SK-N-SH (cell line): ENCODE measurements around the gene FYN.

Experiments used
- EZH2phosphoT487 ChIP-seq: fragments of 200-600 bp; sonication (generic); IDR thresholded peaks from 2 replicates; pipeline ENCODE4 v1.6.1; 2017; ENCODE audit warnings: low read depth, mixed run types, mild to moderate bottlenecking, antibody characterized with exemption, moderate library complexity, borderline replicate concordance
- FOSL2 ChIP-seq: IDR thresholded peaks from 2 replicates; pipeline ENCODE4 v1.4.0; 2012; ENCODE audit warnings: low read depth, mild to moderate bottlenecking, moderate library complexity, borderline replicate concordance
- GATA2 ChIP-seq: sonication (generic); formaldehyde crosslinking; IDR thresholded peaks from 2 replicates; pipeline ENCODE4 v1.5.0; 2020; ENCODE audit warnings: mild to moderate bottlenecking, missing genetic modification reagents
- POLR2AphosphoS5 ChIP-seq: IDR thresholded peaks from 2 replicates; pipeline ENCODE4 v1.6.1; 2012; ENCODE audit warnings: low read depth, low read length
- RXRA ChIP-seq: IDR thresholded peaks from 2 replicates; pipeline ENCODE4 v1.4.0; 2012; ENCODE audit warnings: low read depth, mild to moderate bottlenecking, borderline replicate concordance
- SIN3A ChIP-seq: IDR thresholded peaks from 2 replicates; pipeline ENCODE4 v1.6.1; 2012; ENCODE audit warnings: low read depth, mild to moderate bottlenecking, low read length, moderate library complexity, borderline replicate concordance
- SMC3 ChIP-seq: IDR thresholded peaks from 2 replicates; pipeline ENCODE4 v1.6.1; 2012; ENCODE audit warnings: low read depth, low read length, improper control_type of control experiment
- TAF1 ChIP-seq: IDR thresholded peaks from 2 replicates; pipeline ENCODE4 v1.6.1; 2012; ENCODE audit warnings: low read depth, mild to moderate bottlenecking, low read length, moderate library complexity, borderline replicate concordance
- TF ChIP-seq, protein P1 (sequence below): fragments of 200-600 bp; sonication (generic); IDR thresholded peaks from 2 replicates; pipeline ENCODE4 v1.6.1; 2017; ENCODE audit warnings: antibody characterized with exemption, mild to moderate bottlenecking, moderate library complexity

- no peak for TF ChIP-seq GATA2 (CRISPR knock-in tag)
- no peak for TF ChIP-seq RXRA
- TF ChIP-seq SMC3, result no peak
- no peak for TF ChIP-seq TAF1
- TF ChIP-seq SIN3A, result no peak
- no peak for TF ChIP-seq POLR2AphosphoS5
- no peak for TF ChIP-seq EZH2phosphoT487
- TF ChIP-seq, protein P1, sequence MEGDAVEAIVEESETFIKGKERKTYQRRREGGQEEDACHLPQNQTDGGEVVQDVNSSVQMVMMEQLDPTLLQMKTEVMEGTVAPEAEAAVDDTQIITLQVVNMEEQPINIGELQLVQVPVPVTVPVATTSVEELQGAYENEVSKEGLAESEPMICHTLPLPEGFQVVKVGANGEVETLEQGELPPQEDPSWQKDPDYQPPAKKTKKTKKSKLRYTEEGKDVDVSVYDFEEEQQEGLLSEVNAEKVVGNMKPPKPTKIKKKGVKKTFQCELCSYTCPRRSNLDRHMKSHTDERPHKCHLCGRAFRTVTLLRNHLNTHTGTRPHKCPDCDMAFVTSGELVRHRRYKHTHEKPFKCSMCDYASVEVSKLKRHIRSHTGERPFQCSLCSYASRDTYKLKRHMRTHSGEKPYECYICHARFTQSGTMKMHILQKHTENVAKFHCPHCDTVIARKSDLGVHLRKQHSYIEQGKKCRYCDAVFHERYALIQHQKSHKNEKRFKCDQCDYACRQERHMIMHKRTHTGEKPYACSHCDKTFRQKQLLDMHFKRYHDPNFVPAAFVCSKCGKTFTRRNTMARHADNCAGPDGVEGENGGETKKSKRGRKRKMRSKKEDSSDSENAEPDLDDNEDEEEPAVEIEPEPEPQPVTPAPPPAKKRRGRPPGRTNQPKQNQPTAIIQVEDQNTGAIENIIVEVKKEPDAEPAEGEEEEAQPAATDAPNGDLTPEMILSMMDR, result no peak
- no peak for TF ChIP-seq FOSL2
Measured at GRCh38 chr6:111681860-111682259, 191.4 kb downstream of the FYN start.
